Astrocyte (in vitro differentiated cells and primary cell): Measurements from ENCODE around the gene EPO.

Experiments used
- EZH2 ChIP-seq: IDR thresholded peaks from 2 replicates; pipeline ENCODE4 v1.6.1; 2012; ENCODE audit warnings: mild to moderate bottlenecking, low read length, inconsistent platforms; ENCODE audit not compliant: insufficient read depth
- TF ChIP-seq, protein P1 (sequence below): IDR thresholded peaks from 2 replicates; pipeline ENCODE4 v1.5.1; 2011; ENCODE audit warnings: low read depth, mild to moderate bottlenecking, inconsistent platforms, low read length, moderate library complexity; ENCODE audit not compliant: insufficient read depth

DNA sequence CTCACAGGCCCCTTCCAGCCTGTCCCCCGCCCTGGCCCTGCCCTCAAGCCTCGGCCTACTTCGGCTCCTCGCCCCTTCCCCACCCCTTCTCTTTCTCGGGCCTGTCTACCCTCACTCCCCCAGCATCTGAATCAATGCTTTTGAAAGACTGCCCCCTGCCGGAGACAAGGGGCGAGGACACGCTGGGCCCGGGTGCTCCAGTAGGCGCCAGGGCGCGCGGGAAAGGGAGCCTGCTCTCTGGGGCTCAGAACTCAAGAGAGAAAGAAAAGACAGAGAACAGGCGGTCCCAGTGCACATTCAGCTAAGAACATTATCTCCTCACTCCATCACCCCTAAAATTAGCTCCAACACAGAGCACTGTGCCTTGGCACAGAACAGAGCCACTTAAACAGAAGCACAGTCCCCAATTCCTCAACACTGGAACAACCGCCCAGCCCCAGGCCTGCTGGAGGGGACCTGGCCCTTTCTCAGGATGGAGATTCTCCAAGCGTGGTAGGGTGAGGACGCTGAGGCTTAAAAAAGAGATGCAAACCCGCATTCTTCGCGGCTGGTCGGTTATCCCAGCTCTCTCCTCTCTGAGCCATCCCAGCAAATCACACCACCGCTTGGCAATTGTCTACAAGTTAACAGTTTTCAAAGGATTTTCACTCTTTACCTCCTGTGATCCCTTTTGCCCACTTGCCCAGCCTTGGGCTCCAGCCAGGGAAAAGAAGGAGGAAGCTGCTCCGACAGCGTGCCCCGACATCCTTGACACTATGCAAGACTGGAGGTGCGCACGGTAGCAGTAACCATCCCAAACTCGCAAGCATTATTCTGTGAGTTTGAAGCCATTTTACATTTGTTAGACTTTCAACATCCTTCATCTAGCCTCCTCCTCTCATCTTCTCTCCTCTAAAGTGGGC, 28.3 kb upstream of the EPO start:
- TF ChIP-seq, protein P1, sequence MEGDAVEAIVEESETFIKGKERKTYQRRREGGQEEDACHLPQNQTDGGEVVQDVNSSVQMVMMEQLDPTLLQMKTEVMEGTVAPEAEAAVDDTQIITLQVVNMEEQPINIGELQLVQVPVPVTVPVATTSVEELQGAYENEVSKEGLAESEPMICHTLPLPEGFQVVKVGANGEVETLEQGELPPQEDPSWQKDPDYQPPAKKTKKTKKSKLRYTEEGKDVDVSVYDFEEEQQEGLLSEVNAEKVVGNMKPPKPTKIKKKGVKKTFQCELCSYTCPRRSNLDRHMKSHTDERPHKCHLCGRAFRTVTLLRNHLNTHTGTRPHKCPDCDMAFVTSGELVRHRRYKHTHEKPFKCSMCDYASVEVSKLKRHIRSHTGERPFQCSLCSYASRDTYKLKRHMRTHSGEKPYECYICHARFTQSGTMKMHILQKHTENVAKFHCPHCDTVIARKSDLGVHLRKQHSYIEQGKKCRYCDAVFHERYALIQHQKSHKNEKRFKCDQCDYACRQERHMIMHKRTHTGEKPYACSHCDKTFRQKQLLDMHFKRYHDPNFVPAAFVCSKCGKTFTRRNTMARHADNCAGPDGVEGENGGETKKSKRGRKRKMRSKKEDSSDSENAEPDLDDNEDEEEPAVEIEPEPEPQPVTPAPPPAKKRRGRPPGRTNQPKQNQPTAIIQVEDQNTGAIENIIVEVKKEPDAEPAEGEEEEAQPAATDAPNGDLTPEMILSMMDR = peak; percentile 64
- TF ChIP-seq EZH2 = no peak
